BJ (cell line): Measurements from ENCODE around the gene NIPAL3. TPM values are rescaled to one million over a fixed set of nuclear protein-coding genes. Genes with fewer than 3 reads are reported as not detected.
"Not testable (repeated sequence)": the region's sequence is repeated elsewhere in the genome, so short reads cannot be mapped to it uniquely, and the experiment has no call there.

Experiments used
- CTCF ChIA-PET: fragments of 350-600 bp; formaldehyde crosslinking; extraction: SDS; loops from one replicate; lab custom pipeline; 2021; ENCODE audit warnings: antibody characterized with exemption, inconsistent platforms; lab: Yijun Ruan, JAX
- POLR2A ChIA-PET: fragments of 300-600 bp; sonication (Branson Sonifier 250); formaldehyde crosslinking; extraction: SDS; loops from one replicate; lab custom pipeline; 2021; ENCODE audit warnings: antibody characterized with exemption; lab: Charles Lee
- DNase-seq: peaks from one replicate; pipeline ENCODE4 v3.0.0-alpha.2; 2011; ENCODE audit warnings: low read depth
- H3K27me3 ChIP-seq: 2 replicates; pipeline ENCODE4 v1.6.0; 2011; ENCODE audit warnings: low read length; ENCODE audit not compliant: control insufficient read depth, insufficient read depth
- H3K36me3 ChIP-seq: 2 replicates; pipeline ENCODE4 v1.5.1; 2011; ENCODE audit warnings: low read length; ENCODE audit not compliant: control insufficient read depth, insufficient read depth
- H3K4me3 ChIP-seq: 2 replicates; pipeline ENCODE4 v1.5.1; 2011; ENCODE audit warnings: low read depth, mild to moderate bottlenecking, control low read depth, low read length
- polyA plus RNA-seq: library from polyadenylated mRNA; depleted of rRNA; stranded (reverse); fragments of >200 nt; gene quantifications from 2 replicates; pipeline ENCODE4 v1.2.3, GENCODE V29; 2011; rRNA removed
- TF ChIP-seq, protein P1 (sequence below): IDR thresholded peaks from 2 replicates; pipeline ENCODE4 v1.5.1; 2011; ENCODE audit warnings: low read depth, mild to moderate bottlenecking, control low read depth, inconsistent platforms, low read length, moderate library complexity; ENCODE audit not compliant: insufficient read depth

Gene NIPAL3
- polyA plus RNA-seq, 1 experiment: 74.5 TPM

DNA sequence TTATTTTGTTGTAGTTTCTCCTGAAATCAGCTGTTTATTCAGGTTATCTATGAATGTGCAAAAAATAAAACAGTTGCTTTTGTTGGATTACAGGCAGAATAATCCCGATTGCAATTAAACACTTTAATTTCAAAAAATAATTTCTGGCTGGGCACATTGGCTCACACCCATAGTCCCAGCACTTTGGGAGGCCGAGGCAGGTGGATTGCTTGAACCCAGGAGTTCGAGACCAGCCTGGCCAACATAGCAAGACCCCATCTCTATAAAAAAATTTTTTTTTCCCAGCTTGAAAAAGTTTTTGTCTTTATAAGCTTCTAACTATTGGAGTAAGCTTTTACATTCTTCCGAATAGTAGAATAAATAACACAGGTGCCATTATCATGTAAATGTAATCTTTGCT, 102.3 kb downstream of the NIPAL3 start:
- ChIA-PET CTCF (interaction anchor here (0.6 to 1.5 kb wide), 4 partner anchors 9 to 525 kb away, joined by 3 to 7 read pairs (median 3); partner anchors contain the start of gene NIPAL3), POLR2A (no interaction called here)
- no peak for DNase-seq
- H3K27me3 ChIP-seq: no peaks in the 10 kb centered on the region
- peaks cover 3% of the 10 kb centered on the region; the same call in 1 of the 2 replicates for H3K36me3 ChIP-seq
- TF ChIP-seq, protein P1, sequence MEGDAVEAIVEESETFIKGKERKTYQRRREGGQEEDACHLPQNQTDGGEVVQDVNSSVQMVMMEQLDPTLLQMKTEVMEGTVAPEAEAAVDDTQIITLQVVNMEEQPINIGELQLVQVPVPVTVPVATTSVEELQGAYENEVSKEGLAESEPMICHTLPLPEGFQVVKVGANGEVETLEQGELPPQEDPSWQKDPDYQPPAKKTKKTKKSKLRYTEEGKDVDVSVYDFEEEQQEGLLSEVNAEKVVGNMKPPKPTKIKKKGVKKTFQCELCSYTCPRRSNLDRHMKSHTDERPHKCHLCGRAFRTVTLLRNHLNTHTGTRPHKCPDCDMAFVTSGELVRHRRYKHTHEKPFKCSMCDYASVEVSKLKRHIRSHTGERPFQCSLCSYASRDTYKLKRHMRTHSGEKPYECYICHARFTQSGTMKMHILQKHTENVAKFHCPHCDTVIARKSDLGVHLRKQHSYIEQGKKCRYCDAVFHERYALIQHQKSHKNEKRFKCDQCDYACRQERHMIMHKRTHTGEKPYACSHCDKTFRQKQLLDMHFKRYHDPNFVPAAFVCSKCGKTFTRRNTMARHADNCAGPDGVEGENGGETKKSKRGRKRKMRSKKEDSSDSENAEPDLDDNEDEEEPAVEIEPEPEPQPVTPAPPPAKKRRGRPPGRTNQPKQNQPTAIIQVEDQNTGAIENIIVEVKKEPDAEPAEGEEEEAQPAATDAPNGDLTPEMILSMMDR: no peak
- no peak overlapping the region for H3K4me3 ChIP-seq

DNA sequence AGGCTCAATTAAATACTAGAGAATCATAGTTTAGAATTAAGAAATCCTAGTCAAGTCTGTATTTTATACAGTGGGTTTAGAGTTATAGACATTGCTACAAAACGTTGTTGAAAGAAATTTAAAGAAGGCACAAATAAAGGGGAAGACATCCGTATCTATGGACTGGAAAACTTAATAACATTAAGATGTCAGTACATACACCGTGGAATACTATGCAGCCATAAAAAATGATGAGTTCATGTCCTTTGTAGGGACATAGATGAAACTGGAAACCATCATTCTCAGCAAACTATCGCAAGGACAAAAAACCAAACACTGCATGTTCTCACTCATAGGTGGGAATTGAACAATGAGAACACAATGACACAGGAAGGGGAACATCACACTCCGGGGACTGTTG, 104.7 kb downstream of the NIPAL3 start:
- POLR2A ChIA-PET, H3K36me3 ChIP-seq, DNase-seq, CTCF ChIA-PET, H3K27me3 ChIP-seq, H3K4me3 ChIP-seq: not testable (repeated sequence)

Other genes starting within 250 kb of the NIPAL3 start
- not detected in 2 replicates for gene IFNLR1, start 228.5 kb upstream of the NIPAL3 start, polyA plus RNA-seq
- not detected in 2 replicates for gene GRHL3, start 96.4 kb upstream of the NIPAL3 start, polyA plus RNA-seq
- 10.3 and 10.6 TPM in 2 replicates for gene STPG1, start 2.0 kb upstream of the NIPAL3 start, polyA plus RNA-seq
- 6.3 and 7.6 TPM in 2 replicates for gene RCAN3, start 87.0 kb downstream of the NIPAL3 start, polyA plus RNA-seq
- not detected in 2 replicates for gene NCMAP, start 140.3 kb downstream of the NIPAL3 start, polyA plus RNA-seq
- 47.5 and 50.4 TPM in 2 replicates for gene SRRM1, start 227.5 kb downstream of the NIPAL3 start, polyA plus RNA-seq